Immature natural killer cell (primary cell): Measurements from ENCODE around the gene CIBAR2. TPM values are rescaled to one million over a fixed set of nuclear protein-coding genes. Genes with fewer than 3 reads are reported as not detected.

Source experiments
- DNase-seq, 3 donors: peaks; one replicate each; pipeline ENCODE4 v3.0.0; 2022; ENCODE audit warnings: mixed read lengths in 1 of 3
- H3K27ac Mint-ChIP-seq, 6 donors: one replicate each; pipeline ENCODE4 v1.8.0; 2020; ENCODE audit warnings: mixed read lengths in 6 of 6, mild to moderate bottlenecking in 5 of 6, inconsistent platforms in 4 of 6, moderate library complexity in 3 of 6
- H3K27me3 Mint-ChIP-seq, 3 donors: one replicate each; pipeline ENCODE4 v1.8.0; 2020 to 2021; ENCODE audit warnings: low read depth in 3 of 3, mild to moderate bottlenecking in 3 of 3, mixed read lengths in 3 of 3, moderate library complexity in 3 of 3, inconsistent platforms in 1 of 3
- H3K36me3 Mint-ChIP-seq, 3 donors: one replicate each; pipeline ENCODE4 v1.8.0; 2020; ENCODE audit warnings: mixed read lengths in 3 of 3, inconsistent platforms in 2 of 3, mild to moderate bottlenecking in 2 of 3
- H3K4me1 Mint-ChIP-seq, 2 donors: one replicate each; pipeline ENCODE4 v1.8.0; 2020; ENCODE audit warnings: inconsistent platforms in 2 of 2, mild to moderate bottlenecking in 2 of 2, mixed read lengths in 2 of 2, moderate library complexity in 1 of 2
- H3K4me3 Mint-ChIP-seq, 5 donors: one replicate each; pipeline ENCODE4 v1.8.0; 2020; ENCODE audit warnings: mild to moderate bottlenecking in 5 of 5, mixed read lengths in 5 of 5, inconsistent platforms in 3 of 5, moderate library complexity in 3 of 5
- H3K9me3 Mint-ChIP-seq, 6 donors: one replicate each; pipeline ENCODE4 v1.8.0; 2020; ENCODE audit warnings: mild to moderate bottlenecking in 6 of 6, mixed read lengths in 6 of 6, inconsistent platforms in 4 of 6, moderate library complexity in 3 of 6
- polyA plus RNA-seq, 3 donors: library from polyadenylated mRNA; unstranded; fragments of 300-500 nt; fragmentation: Illumina TruSeq; gene quantifications; one replicate each; pipeline ENCODE4 v1.2.3, GENCODE V29; 2021

Gene CIBAR2
- polyA plus RNA-seq, 3 donors from 2014 or later: 0.71 TPM; not detected in 2

DNA sequence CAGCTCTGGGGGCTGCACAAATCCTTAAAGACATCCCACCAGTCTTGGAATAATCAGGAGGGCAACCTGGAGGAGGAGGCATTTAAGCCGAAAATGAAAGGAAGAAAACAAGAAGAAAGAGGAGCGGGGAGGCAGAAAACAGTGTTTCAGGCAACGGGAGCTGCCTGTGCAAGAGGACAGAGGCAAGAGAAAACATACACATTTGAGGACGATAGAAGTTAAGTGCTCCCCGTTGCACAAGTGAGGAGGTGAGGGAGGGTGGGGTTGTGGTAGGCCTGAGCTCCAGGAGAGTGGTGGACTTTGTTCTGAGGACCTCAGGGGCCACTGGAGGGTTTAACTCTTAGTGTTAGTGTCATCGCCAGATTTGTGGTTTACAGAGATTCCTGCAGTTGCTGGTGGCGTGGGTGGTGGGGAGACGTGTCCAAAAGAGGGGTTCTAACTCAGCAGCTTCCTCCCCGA is 27.6 kb upstream of the CIBAR2 start:
- no peak for DNase-seq
- H3K27me3 Mint-ChIP-seq: peaks cover 2 to 11% (median 10%) of the 10 kb centered on the region in 3 donors
- H3K9me3 Mint-ChIP-seq: peaks cover 0 to 2% (median 0%) of the 10 kb centered on the region in 6 donors
- peak overlapping the region in 2 of 6 donors; percentile 12 to 76 for H3K27ac Mint-ChIP-seq
- H3K4me3 Mint-ChIP-seq: no peak overlapping the region
- H3K4me1 Mint-ChIP-seq: peaks cover 21 to 33% of the 10 kb centered on the region in 2 donors
- H3K36me3 Mint-ChIP-seq: peaks cover 0 to 6% (median 0%) of the 10 kb centered on the region in 3 donors

DNA sequence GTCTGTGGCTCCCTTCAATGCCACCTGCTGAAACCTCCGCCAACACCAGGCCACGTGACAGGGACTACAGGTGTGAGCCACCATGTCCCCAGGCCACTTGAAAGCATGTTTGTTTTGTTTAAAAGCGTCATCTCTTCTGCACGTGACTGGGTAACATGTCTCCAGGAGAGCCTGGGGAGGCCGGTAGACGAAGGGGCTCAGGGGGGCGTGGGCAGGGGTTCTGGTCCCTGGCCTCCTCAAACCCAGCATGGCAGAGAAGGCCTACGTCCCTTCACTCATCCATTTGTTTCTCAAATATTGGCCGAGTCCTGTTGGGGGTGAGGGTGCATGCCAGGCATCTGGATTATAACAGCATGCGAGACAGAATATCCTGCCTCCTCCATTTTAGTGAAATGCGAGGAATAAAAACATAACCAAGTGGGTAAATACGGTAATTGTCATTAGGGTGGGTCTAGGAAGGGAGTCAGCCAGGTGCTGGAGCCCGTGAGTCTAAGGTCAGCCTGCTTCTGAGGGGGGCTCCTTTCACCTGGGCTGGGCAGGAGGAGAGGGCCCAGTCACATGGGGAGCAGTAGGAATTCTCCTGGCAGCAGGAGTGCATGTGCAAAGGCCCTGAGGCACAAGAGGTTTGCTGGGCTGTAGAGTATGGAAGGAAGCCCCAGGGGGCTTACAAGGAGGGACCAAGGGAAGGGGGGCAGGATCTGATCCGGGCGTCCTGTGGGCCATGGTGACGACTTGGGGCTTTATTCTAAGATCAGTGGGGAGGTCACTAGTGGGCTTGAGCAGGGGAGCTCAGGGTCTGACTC is 26.8 kb upstream of the CIBAR2 start:
- peak in 1 of 3 donors; percentile 22 for DNase-seq
- peaks cover 0 to 6% (median 0%) of the 10 kb centered on the region in 3 donors for H3K36me3 Mint-ChIP-seq
- peaks cover 0 to 2% (median 0%) of the 10 kb centered on the region in 6 donors for H3K9me3 Mint-ChIP-seq
- peak overlapping the region in 1 of 6 donors; percentile 32 for H3K27ac Mint-ChIP-seq
- H3K4me3 Mint-ChIP-seq: peak overlapping the region in 2 of 5 donors; percentile 11 to 35
- H3K27me3 Mint-ChIP-seq: peaks cover 2 to 10% (median 9%) of the 10 kb centered on the region in 3 donors
- H3K4me1 Mint-ChIP-seq: peaks cover 21 to 33% of the 10 kb centered on the region in 2 donors

DNA sequence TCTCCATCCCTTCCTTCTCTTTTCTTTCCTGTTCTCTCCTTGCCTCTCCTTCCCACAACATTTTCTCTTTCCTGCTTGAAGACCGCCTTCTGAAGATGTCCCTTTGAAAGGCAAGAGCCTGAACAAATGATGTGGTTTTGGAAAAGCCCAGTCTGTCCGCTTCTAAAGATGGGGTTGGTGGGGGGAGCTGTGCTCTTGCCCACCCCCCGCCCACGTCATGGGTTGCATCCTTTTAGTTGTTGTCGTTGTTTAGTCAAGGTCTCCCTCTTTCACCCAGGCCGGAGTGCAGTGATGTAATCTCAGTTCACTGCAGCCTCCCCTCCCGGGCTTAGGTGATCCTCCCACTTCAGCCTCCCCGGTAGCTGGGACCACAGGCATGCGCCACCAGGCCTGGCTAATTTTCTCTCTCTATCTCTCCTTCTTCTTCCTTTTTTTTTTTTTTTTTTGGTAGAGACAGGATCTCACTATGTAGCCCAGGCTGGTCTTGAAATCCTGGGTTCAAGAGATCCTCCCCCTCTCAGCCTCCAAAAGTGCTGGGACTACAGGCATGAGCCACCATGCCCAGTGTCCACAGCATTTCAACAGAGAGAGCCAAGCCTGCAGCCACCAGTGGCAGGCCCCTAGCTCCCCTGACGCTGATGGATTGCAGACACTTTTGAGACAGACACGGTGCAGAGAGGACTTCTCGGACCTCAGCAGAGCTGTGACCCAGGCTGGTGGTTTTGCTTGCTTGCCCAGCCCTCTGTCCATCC is 26.0 kb upstream of the CIBAR2 start:
- Mint-ChIP-seq H3K27ac (peak overlapping the region in 1 of 6 donors; percentile 30), H3K36me3 (peaks cover 0 to 6% (median 0%) of the 10 kb centered on the region in 3 donors), H3K4me3 (peak overlapping the region in 2 of 5 donors; percentile 11 to 35), H3K4me1 (peaks cover 20 to 33% of the 10 kb centered on the region in 2 donors), H3K27me3 (peaks cover 2 to 10% (median 9%) of the 10 kb centered on the region in 3 donors), H3K9me3 (peaks cover 0 to 2% (median 0%) of the 10 kb centered on the region in 6 donors)
- DNase-seq: no peak

DNA sequence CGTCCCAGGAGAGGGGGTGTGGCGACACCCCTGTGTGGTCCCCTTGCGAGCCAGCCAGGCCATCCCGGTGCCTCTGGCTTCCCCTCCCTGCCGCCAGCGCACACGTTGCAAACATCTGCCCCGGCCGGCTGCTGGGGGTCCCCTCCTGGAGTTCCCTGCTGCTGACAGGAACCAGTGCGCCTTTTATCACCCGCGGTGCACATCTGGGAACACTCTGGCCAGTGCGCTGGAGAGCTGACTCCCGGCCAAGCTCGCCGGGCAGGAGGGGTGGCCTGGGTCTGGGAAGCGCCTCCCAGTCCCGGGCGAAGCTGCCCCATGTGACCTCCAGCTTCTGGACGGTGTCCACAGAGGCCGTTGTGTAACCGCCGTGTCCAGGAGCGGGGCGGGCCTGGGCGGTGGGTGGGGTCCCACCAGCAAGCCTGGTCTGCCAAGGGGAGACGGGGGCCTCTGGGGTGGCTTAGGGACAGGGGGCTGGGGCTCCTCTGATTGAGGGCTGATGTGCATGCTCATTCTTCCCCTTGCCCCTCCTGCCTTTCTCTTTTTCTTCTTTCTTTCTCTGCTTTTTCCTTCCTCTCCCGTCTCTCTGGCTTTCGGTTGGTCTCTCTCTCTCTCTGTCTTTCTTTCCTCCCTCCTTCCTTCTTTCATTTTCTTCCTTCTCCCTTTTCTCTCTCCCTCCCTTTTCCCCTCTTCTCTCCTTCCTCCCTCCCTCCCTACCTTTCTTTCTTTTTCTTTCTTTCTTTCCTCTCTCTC is 25.2 kb upstream of the CIBAR2 start:
- Mint-ChIP-seq H3K4me3 (peak overlapping the region in 1 of 5 donors; percentile 37), H3K9me3 (peaks cover 0 to 2% (median 0%) of the 10 kb centered on the region in 6 donors), H3K27me3 (peaks cover 3 to 11% (median 9%) of the 10 kb centered on the region in 3 donors), H3K36me3 (peaks cover 0 to 6% (median 0%) of the 10 kb centered on the region in 3 donors), H3K27ac (peak overlapping the region in 1 of 6 donors; percentile 30), H3K4me1 (peaks cover 13 to 27% of the 10 kb centered on the region in 2 donors)
- no peak for DNase-seq

- H3K27ac Mint-ChIP-seq: no peak overlapping the region
- H3K9me3 Mint-ChIP-seq: peaks cover 0 to 2% (median 0%) of the 10 kb centered on the region in 6 donors
- H3K4me3 Mint-ChIP-seq: peak overlapping the region in 3 of 5 donors; percentile 23 to 35 (median 33)
- peaks cover 11 to 24% of the 10 kb centered on the region in 2 donors for H3K4me1 Mint-ChIP-seq
- H3K36me3 Mint-ChIP-seq: peaks cover 0 to 6% (median 0%) of the 10 kb centered on the region in 3 donors
- H3K27me3 Mint-ChIP-seq: peaks cover 5 to 12% (median 9%) of the 10 kb centered on the region in 3 donors
- no peak for DNase-seq
Observed at GRCh38 chr16:85136702-85137322, 24.5 kb upstream of the CIBAR2 start.

DNA sequence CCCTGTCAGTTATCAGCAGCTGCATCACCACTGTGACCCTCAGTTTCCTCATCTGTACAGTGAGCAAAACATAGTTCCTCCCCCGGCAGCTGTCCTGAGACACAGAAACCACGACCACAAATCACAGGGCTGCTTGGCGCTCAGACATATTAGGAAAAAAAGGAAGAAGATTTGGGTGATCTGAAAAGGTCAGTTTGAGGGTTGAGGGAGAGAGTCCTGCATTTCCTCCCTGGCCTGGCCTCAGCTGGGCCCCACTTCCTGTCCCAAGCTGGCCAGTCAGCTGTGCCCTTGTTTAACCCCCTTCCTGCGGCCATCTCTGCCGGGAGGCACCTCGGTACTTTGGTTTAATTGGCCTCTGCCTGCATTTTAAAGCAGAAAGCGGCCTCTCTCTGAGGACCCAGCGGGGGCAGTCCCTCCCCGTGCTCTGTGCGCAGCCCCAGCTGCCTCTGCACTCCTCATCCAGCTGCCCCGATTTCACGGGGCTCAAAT is 24.0 kb upstream of the CIBAR2 start:
- peaks cover 0 to 2% (median 0%) of the 10 kb centered on the region in 6 donors for H3K9me3 Mint-ChIP-seq
- peaks cover 5 to 12% (median 9%) of the 10 kb centered on the region in 3 donors for H3K27me3 Mint-ChIP-seq
- peaks cover 0 to 6% (median 0%) of the 10 kb centered on the region in 3 donors for H3K36me3 Mint-ChIP-seq
- H3K4me1 Mint-ChIP-seq: peaks cover 9 to 24% of the 10 kb centered on the region in 2 donors
- H3K4me3 Mint-ChIP-seq: peak overlapping the region in 3 of 5 donors; percentile 4 to 35 (median 34)
- no peak for DNase-seq
- peak overlapping the region in 1 of 6 donors; percentile 4 for H3K27ac Mint-ChIP-seq

GRCh38 chr16:85134789-85135142 is 22.5 kb upstream of the CIBAR2 start:
- Mint-ChIP-seq H3K36me3 (peaks cover 0 to 4% (median 0%) of the 10 kb centered on the region in 3 donors), H3K4me3 (no peak overlapping the region), H3K27me3 (peaks cover 5 to 12% (median 9%) of the 10 kb centered on the region in 3 donors), H3K9me3 (peaks cover 0 to 2% (median 0%) of the 10 kb centered on the region in 6 donors), H3K4me1 (peaks cover 9 to 24% of the 10 kb centered on the region in 2 donors), H3K27ac (no peak overlapping the region)
- no peak for DNase-seq

- Mint-ChIP-seq H3K36me3 (no peaks in the 10 kb centered on the region), H3K4me3 (no peak overlapping the region), H3K4me1 (peaks cover 9 to 24% of the 10 kb centered on the region in 2 donors), H3K27ac (no peak overlapping the region), H3K9me3 (peaks cover 0 to 2% (median 0%) of the 10 kb centered on the region in 6 donors), H3K27me3 (peaks cover 4 to 9% (median 6%) of the 10 kb centered on the region in 3 donors)
- no peak for DNase-seq
Observed at GRCh38 chr16:85134076-85134788, 22.0 kb upstream of the CIBAR2 start.

- H3K27ac Mint-ChIP-seq: no peak overlapping the region
- peaks cover 9 to 18% of the 10 kb centered on the region in 2 donors for H3K4me1 Mint-ChIP-seq
- no peaks in the 10 kb centered on the region for H3K9me3 Mint-ChIP-seq
- H3K4me3 Mint-ChIP-seq: no peak overlapping the region
- H3K36me3 Mint-ChIP-seq: no peaks in the 10 kb centered on the region
- H3K27me3 Mint-ChIP-seq: peaks cover 2 to 5% (median 3%) of the 10 kb centered on the region in 3 donors
- DNase-seq: no peak
Observed at GRCh38 chr16:85133290-85133599, 21.0 kb upstream of the CIBAR2 start.

DNA sequence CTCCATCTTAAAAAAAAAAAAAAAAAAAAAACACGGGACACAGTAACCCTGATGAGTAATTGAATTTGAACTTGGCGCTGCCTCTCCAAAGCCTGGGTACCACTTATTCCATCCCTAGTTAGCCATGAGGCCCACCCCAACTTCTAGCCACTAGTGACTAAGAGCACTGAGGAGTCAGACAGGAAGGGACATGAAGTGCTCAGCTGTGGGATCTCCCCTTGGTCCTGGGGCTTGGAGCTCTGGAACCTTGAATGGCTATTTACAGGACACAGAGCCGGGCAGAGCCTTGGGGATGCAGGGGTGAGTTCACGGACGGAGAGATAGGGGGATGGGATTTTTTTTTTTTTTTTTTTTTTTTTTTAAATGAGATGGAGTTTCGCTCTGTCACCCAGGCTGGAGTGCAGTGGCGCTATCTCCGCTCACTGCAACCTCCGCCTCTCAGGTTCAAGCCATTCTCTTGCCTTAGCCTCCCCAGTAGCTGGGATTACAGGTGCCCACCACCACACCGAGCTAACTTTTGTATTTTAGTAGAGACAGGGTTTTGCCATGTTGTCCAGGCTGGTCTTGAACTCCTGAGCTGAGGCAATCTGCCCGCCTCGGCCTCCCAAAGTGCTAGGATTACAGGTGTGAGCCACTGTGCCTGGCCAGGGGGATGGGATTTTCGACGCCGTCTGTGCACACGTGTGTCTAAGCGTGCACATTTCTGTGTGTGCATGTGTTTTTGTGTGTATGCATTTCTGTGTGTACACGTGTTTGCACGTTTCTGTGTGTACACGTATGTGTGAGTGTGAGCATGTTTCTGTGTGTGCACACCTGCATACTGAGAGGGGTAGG is 20.4 kb upstream of the CIBAR2 start:
- H3K4me3 Mint-ChIP-seq: no peak overlapping the region
- H3K9me3 Mint-ChIP-seq: no peaks in the 10 kb centered on the region
- peaks cover 8 to 12% of the 10 kb centered on the region in 2 donors for H3K4me1 Mint-ChIP-seq
- no peak for DNase-seq
- H3K36me3 Mint-ChIP-seq: no peaks in the 10 kb centered on the region
- H3K27me3 Mint-ChIP-seq: peaks cover 2 to 4% (median 3%) of the 10 kb centered on the region in 3 donors
- no peak overlapping the region for H3K27ac Mint-ChIP-seq

GRCh38 chr16:85130705-85131028 is 18.4 kb upstream of the CIBAR2 start:
- Mint-ChIP-seq H3K9me3 (no peaks in the 10 kb centered on the region), H3K4me3 (no peak overlapping the region), H3K36me3 (no peaks in the 10 kb centered on the region), H3K27ac (no peak overlapping the region), H3K27me3 (peaks cover 2 to 4% (median 3%) of the 10 kb centered on the region in 3 donors), H3K4me1 (peaks cover 0 to 8% of the 10 kb centered on the region in 2 donors)
- no peak for DNase-seq
